Esophagus muscularis mucosa (tissue), 4 donors: ENCODE measurements around the gene ASB15.

Source experiments
- CTCF ChIP-seq, 3 experiments: fragments of 200-600 bp in 2 of 3; fragments of 450-650 bp in 1 of 3; sonication (generic) in 2 of 3; IDR thresholded peaks; one replicate each; pipeline ENCODE4 v1.5.1; 2017 to 2019; ENCODE audit warnings: antibody characterized with exemption in 3 of 3, mild to moderate bottlenecking in 2 of 3, moderate library complexity in 1 of 3
- EP300 ChIP-seq: sonication (generic); formaldehyde crosslinking; IDR thresholded peaks from one replicate; pipeline ENCODE4 v1.6.1; 2017; ENCODE audit warnings: antibody characterized with exemption
- POLR2A ChIP-seq: fragments of 450-650 bp; IDR thresholded peaks from one replicate; pipeline ENCODE4 v1.6.1; 2017; ENCODE audit warnings: antibody characterized with exemption, moderate library complexity, mild to moderate bottlenecking, low read depth
- POLR2AphosphoS5 ChIP-seq, 2 donors: sonication (generic); formaldehyde crosslinking; IDR thresholded peaks; one replicate each; pipeline ENCODE4 v1.6.1; 2017; ENCODE audit warnings: antibody characterized with exemption in 2 of 2

- TF ChIP-seq POLR2A (no peak), CTCF (IDR thresholded peaks at IDR 0.05) (no peak), EP300 (no peak), POLR2AphosphoS5 (IDR thresholded peaks at IDR 0.05) (no peak)
Observed at GRCh38 chr7:123649964-123650363, 48.3 kb downstream of the ASB15 start.
